ENCODE results near the gene SLC46A1.

DNA sequence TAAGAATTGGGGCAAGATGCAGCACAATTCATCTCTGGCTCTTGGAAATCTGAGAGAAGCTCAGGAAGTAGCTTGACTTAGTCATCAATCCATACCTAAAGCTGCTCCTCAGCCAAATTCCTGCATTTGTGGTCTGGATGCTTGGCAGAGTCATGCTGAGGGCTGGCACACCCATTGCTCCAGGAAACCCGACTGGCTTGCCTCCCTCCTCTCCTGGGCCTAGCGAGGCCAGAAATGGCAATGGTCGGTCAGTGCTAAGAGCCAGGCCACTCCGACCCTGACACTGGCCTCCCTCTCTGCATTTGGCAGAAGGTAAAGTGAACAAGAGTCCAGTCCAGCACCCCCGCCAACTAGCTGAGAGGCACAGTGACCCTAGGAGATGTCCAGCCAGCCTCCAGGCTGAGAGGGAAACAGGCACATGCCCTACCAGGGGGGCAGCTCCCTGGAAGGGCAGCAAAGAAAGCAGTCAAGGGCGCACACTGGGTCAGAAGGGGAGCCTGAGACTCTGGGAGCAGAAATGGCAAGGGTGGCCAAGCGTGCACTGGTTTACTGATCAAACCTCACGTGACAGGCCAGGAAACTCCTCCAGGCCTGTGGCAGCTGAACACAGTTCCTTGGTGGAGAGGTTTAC is 58.6 kb downstream of the SLC46A1 start:
- TF ChIP-seq, protein P1, sequence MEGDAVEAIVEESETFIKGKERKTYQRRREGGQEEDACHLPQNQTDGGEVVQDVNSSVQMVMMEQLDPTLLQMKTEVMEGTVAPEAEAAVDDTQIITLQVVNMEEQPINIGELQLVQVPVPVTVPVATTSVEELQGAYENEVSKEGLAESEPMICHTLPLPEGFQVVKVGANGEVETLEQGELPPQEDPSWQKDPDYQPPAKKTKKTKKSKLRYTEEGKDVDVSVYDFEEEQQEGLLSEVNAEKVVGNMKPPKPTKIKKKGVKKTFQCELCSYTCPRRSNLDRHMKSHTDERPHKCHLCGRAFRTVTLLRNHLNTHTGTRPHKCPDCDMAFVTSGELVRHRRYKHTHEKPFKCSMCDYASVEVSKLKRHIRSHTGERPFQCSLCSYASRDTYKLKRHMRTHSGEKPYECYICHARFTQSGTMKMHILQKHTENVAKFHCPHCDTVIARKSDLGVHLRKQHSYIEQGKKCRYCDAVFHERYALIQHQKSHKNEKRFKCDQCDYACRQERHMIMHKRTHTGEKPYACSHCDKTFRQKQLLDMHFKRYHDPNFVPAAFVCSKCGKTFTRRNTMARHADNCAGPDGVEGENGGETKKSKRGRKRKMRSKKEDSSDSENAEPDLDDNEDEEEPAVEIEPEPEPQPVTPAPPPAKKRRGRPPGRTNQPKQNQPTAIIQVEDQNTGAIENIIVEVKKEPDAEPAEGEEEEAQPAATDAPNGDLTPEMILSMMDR (IDR thresholded peaks at IDR 0.05; ENCODE audit: borderline replicate concordance, extremely low read depth, low read length, poor library complexity, severe bottlenecking) = no peak
- TF ChIP-seq EZH2 (IDR thresholded peaks at IDR 0.05; ENCODE audit: borderline replicate concordance, low read depth, low read length, severe bottlenecking) = no peak
